NCI-H1694 treated with DMSO at 0.1 percent for 48 hours (cell line): Measurements from ENCODE around the gene FBXO3.
A peak's percentile ranks its signal among the peaks of the same experiment; 100 is the strongest.
"Not testable (repeated sequence)": the region's sequence is repeated elsewhere in the genome, so short reads cannot be mapped to it uniquely, and the experiment has no call there.

Experiments
- DNase-seq: peaks from one replicate; lab custom pipeline; 2025; lab: John Stamatoyannopoulos, UW

The FBXO3 gene

GRCh38 chr11:33773987-33774735 lies at the start of gene FBXO3:
Gene FBXO3 (minus strand): TSS chr11:33774520. CDS start chr11:33774497, 23 bp downstream.
- DNase-seq, result peak; percentile 85

DNA sequence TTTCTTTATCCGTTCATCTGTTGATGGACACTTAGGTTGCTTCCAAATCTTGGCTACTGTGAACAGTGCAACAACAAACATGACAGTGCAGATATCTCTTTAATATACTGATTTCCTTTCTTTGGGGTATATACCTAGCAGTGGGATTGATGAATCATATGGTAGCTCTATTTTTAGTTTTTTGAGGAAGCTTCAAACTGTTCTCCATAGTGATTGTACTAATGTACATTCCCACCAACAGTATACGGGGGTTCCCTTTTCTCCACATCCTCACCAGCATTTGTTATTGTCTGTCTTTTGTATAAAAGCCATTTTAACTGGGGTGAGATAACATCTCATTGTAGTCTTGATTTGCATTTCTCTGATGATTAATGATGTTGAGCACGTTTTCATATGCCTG lies 48.7 kb upstream of the FBXO3 start:
- not testable (repeated sequence) for DNase-seq

GRCh38 chr11:33819278-33820035 lies 45.1 kb upstream of the FBXO3 start:
- DNase-seq, result no peak

- DNase-seq, result peak; percentile 55
Measured at GRCh38 chr11:33808228-33808828, 34.0 kb upstream of the FBXO3 start.

DNA sequence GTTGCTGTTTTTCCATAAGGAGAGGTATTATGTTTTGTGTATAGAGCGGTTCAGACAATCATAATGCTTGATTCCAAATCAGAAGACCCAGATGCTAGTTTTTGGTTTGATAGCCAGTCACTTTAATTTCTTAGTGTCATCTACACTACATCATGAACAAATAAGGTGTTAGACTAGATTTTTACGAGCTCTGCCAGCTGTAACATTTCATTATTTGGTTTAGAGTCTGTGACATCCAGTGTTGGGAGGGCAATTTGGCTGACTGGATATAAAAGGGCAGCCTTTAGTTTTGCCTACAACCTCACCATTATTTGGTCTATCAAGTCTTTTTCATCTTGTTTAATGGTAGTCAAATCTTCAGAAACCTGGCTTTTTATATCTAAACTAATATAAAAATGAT lies 30.2 kb upstream of the FBXO3 start:
- peak; percentile 36 for DNase-seq

DNA sequence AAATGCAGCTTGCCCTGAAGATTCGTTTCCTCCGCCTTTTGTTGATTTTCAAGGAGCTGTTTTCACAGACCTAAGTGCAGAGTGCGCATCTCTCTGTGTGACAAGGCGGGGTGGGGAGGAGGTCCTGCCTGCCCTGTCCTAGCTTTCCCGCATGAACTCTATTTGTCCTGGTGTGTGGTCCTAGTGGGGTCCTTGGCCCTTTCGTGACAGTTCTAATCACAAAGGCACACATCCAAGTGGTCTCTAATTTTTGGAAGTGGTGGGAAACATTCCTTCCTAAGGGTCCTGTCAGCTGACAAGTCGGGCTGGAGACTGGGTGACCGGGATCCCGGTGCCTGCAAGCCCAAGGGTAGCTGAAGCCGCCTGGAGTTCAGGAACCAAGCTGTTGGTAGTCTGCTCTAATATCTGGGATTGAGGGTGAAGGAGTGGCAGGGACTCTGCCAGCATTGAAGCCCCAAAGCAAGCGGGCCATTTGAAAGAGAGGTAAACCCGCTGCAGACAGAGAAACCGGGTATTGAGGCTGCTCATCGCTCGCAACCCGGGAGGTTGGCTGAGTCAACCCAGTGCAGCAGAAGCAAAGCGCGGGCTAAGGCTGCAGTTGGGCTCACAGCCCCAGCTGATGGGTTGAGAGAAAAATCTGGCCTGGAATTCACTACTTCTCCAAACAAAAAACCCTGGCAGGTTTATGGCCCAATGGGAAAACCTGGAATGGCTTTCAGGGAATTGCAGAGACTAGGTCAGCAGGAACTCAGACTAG lies 28.1 kb upstream of the FBXO3 start:
- peak; percentile 89 for DNase-seq

GRCh38 chr11:33801821-33802193 lies 27.5 kb upstream of the FBXO3 start:
- DNase-seq, result no peak

- DNase-seq, result no peak
Measured at GRCh38 chr11:33797879-33798278, 23.6 kb upstream of the FBXO3 start.

- DNase-seq, result no peak
Measured at GRCh38 chr11:33790040-33790439, 15.7 kb upstream of the FBXO3 start.

GRCh38 chr11:33788095-33788494 lies 13.8 kb upstream of the FBXO3 start:
- DNase-seq, result not testable (repeated sequence)

GRCh38 chr11:33787076-33787475 lies 12.8 kb upstream of the FBXO3 start:
- no peak for DNase-seq

DNA sequence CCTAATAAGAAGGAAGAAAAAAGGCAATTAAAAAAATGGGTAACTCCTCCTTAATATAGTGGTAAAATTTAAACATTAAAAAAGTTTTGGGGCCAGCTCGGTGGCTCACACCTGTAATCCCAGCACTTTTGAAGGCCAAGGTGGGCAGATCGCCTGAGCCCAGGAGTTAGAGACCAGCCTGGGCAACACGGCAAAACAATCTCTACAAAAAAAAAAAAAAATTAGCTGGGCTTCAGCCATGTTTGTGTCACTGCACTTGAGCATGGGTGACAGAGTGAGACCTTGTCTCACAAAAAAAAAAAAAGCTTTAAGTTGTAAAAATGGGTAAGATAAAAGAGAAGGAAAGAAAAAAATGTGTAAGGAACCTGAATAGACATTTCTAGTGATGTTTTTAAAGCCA lies 11.3 kb upstream of the FBXO3 start:
- DNase-seq, result no peak

GRCh38 chr11:33779849-33780528 lies 5.7 kb upstream of the FBXO3 start:
- no peak for DNase-seq

- DNase-seq, result peak; percentile 77
Measured at GRCh38 chr11:33778675-33779074, 4.4 kb upstream of the FBXO3 start.

- no peak for DNase-seq
Measured at GRCh38 chr11:33777906-33778305, 3.6 kb upstream of the FBXO3 start.

DNA sequence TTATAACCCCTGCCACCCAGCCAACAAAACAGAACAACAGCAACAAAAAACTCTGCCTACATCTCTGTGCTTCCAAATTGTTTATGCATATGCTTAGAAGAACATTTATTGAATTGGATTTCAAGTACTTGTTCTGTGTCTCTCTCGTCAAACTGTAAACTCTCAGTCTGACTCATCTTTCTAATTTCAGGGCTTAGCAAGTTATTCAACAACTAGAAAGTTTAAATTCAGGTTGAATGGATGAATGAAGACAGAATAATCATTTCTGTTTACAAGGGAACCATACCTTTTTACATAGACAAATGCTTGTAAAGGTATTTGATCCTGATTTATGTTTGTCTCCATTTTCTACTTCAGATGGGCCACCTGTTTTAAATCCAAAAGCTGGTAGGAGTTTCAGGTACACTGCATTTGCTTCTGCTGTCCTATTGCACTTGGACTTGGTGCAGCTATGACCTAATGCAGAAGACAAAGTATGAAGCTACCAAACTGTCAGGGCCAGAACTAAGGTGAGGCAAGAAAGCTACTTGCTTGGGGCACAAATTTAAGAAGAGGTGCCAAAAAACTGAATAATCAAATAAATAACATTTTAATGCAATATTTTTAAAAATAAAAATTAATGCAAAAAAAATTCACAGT lies 1.6 kb upstream of the FBXO3 start:
- no peak for DNase-seq

DNA sequence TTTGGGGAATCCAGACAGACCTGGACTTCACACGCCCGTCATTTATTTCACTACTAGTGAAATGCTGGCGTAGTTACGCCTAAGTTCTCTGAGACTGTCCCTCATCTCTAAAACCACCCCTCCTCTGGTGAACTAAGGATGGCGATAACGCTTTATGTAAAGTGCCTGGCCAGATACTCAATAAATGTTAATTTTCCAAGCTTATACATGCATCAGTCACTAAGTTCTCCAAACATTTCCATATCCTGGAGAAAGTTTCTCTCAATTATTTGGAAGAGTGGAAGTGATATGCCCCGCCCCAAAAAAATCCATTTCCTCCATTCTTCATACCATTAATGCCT lies 1.1 kb upstream of the FBXO3 start:
- DNase-seq, result no peak

GRCh38 chr11:33774736-33775466 lies 581 bp upstream of the FBXO3 start:
- no peak for DNase-seq

DNA sequence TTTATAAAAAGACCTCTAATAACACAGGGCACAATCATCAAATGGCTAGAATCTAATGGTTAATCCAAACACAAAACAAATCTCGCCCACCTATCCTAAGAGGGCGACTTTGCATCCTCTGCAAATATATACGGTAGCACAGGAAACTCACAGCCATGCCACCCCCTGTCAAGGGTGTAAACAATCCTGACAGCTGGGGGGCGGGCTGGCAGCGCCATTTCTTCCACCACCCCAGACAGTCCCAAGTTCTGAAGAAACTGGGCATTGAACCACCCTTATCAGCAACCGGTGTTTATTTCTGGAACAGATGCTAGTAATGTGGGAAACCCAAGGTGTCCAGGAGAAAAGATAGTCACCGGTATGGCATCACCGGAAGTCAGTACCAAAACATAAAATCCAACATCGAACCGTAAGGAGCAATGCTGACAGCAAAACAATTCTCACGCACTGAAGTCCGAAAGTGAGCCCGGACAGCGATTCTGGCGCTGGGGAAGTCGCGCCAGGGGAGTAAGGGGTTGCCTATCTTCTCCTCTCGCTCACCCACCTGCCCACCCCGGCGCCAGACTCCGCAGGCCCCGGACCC lies 825 bp downstream of the FBXO3 start:
- DNase-seq, result no peak

GRCh38 chr11:33772870-33773269 lies 1.4 kb downstream of the FBXO3 start:
- no peak for DNase-seq
